T-cell (primary cell): Measurements from ENCODE around the gene FNDC1. TPM values are rescaled to one million over a fixed set of nuclear protein-coding genes. Genes with fewer than 3 reads are reported as not detected.
"Not testable (repeated sequence)": the region's sequence is repeated elsewhere in the genome, so short reads cannot be mapped to it uniquely, and the experiment has no call there.

ENCODE experiments used
- ATAC-seq, 4 experiments: fragments of 200-7000 bp in 3 of 4; fragments of 150-1000 bp in 1 of 4; cut with Tn5 transposase; replicated peaks in 1 of 4; 1 replicate in 3 of 4; 2 replicates in 1 of 4; pipeline ENCODE4 v1.10.0; 2021; ENCODE audit warnings: moderate library complexity in 3 of 4, mild to moderate bottlenecking in 2 of 4, moderate number of reproducible peaks in 1 of 4
- CTCF ChIA-PET, 2 donors: fragments of 300-600 bp; sonication (Branson Sonifier 250); formaldehyde crosslinking; loops; one replicate each; lab custom pipeline; 2022; ENCODE audit warnings: antibody characterized with exemption in 2 of 2; lab: Charles Lee
- POLR2A ChIA-PET, 2 donors: fragments of 300-600 bp; sonication (Branson Sonifier 250); formaldehyde crosslinking; loops; one replicate each; lab custom pipeline; 2022; ENCODE audit warnings: antibody characterized with exemption in 2 of 2; lab: Charles Lee
- DNase-seq, 35 experiments: peaks; one replicate each; pipeline versions ENCODE4 v3.0.0 to v3.0.0-alpha.2; 2013 to 2023
- H3K27ac ChIP-seq: one replicate; pipeline ENCODE4 v1.5.1; 2013; ENCODE audit warnings: low read length
- H3K27me3 ChIP-seq, 2 experiments: replicated peaks in 1 of 2; 1 replicate in 1 of 2; 2 replicates in 1 of 2; pipeline versions ENCODE4 v1.6.1 to v1.7.0; 2013; ENCODE audit warnings: low read length in 1 of 2, mixed read lengths in 1 of 2; ENCODE audit not compliant: control insufficient read depth in 2 of 2, insufficient read depth in 2 of 2; ENCODE audit errors: extremely low read depth in 1 of 2
- H3K36me3 ChIP-seq, 2 donors: 1 replicate in 1 of 2; 2 replicates in 1 of 2; pipeline versions ENCODE4 v1.6.1 to v1.7.0; 2013; ENCODE audit warnings: low read length in 1 of 2; ENCODE audit not compliant: control insufficient read depth in 2 of 2, insufficient read depth in 1 of 2; ENCODE audit errors: extremely low read depth in 1 of 2
- H3K4me1 ChIP-seq, 2 experiments: 1 replicate in 1 of 2; 2 replicates in 1 of 2; pipeline versions ENCODE4 v1.6.1 to v1.7.0; 2013; ENCODE audit warnings: low read length in 2 of 2, mixed read lengths in 1 of 2; ENCODE audit not compliant: insufficient read depth in 2 of 2, control insufficient read depth in 1 of 2; ENCODE audit errors: extremely low read depth in 1 of 2
- H3K4me3 ChIP-seq, 2 donors: 1 replicate in 1 of 2; 2 replicates in 1 of 2; pipeline versions ENCODE4 v1.5.1 to v1.7.0; 2013; ENCODE audit warnings: mild to moderate bottlenecking in 2 of 2, low read length in 1 of 2, moderate library complexity in 1 of 2; ENCODE audit not compliant: control insufficient read depth in 1 of 2; ENCODE audit errors: extremely low read depth in 1 of 2
- H3K9me3 ChIP-seq: 2 replicates; pipeline ENCODE4 v1.7.0; 2013
- H3K27ac Mint-ChIP-seq, 2 donors: one replicate each; pipeline ENCODE4 v1.8.0; 2020 to 2021; ENCODE audit warnings: mild to moderate bottlenecking in 2 of 2, mixed read lengths in 2 of 2
- H3K27me3 Mint-ChIP-seq, 2 donors: one replicate each; pipeline ENCODE4 v1.8.0; 2021 to 2022; ENCODE audit warnings: mixed read lengths in 2 of 2
- H3K36me3 Mint-ChIP-seq: one replicate; pipeline ENCODE4 v1.8.0; 2021; ENCODE audit warnings: mixed read lengths
- H3K4me1 Mint-ChIP-seq, 3 donors: one replicate each; pipeline ENCODE4 v1.8.0; 2020 to 2022; ENCODE audit warnings: mixed read lengths in 3 of 3, mild to moderate bottlenecking in 1 of 3
- H3K4me3 Mint-ChIP-seq, 3 donors: one replicate each; pipeline ENCODE4 v1.8.0; 2020 to 2022; ENCODE audit warnings: mild to moderate bottlenecking in 3 of 3, mixed read lengths in 3 of 3, moderate library complexity in 3 of 3
- H3K9me3 Mint-ChIP-seq, 3 donors: one replicate each; pipeline ENCODE4 v1.8.0; 2020 to 2022; ENCODE audit warnings: mixed read lengths in 3 of 3
- WGBS: methylation state at CpG from one replicate; pipeline ENCODE4 v1.1.5; 2013; ENCODE audit warnings: missing lambda C conversion rate; ENCODE audit not compliant: insufficient coverage; 5-methylcytosine and 5-hydroxymethylcytosine counted together
- total RNA-seq, 35 experiments: library from RNA in 6 of 35; stranded (reverse) in 6 of 35; fragments of 120-200 nt in 1 of 35; gene quantifications; one replicate each; pipeline versions ENCODE4 v1.2.1 to v1.2.4 and lab custom pipeline; 2013 to 2026

The FNDC1 gene
- total RNA-seq, 5 donors from 2014 or later (not counting 1 experiment from before 2014, with no cell fraction given) = 0.03 TPM; not detected in 4

DNA sequence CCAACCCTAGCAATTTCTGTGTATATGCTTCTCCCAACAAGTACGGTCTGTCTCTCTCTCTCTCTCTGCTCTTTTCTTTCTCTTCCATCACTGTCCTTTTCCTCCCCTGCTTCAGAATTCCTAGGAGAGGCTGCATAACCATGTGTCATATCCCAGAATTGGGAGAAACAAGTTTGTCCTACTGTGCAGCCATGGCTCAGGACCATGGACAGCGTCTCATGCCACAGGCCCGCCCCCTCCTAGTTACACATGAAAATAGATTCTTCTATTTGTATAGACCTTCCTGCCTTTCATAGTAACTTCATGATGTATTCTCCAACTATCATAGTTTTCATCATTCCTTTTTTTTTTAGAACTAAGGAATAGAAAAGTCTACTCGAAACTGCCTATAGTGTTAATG lies 98.0 kb downstream of the FNDC1 start:
- H3K36me3 Mint-ChIP-seq = no peaks in the 10 kb centered on the region
- Histone ChIP-seq H3K9me3 (no peaks in the 10 kb centered on the region), H3K4me3 (no peak overlapping the region), H3K4me1 (no peaks in the 10 kb centered on the region), H3K27me3 (peaks cover 0 to 14% of the 10 kb centered on the region in 2 experiments), H3K27ac (no peak overlapping the region), H3K36me3 (no peaks in the 10 kb centered on the region)
- H3K4me1 Mint-ChIP-seq = no peaks in the 10 kb centered on the region
- ATAC-seq = no peak
- H3K27ac Mint-ChIP-seq = no peak overlapping the region
- ChIA-PET POLR2A (no interaction called here), CTCF (interaction anchor here in 1 of 2 donors (0.6 kb wide), 1 partner anchor 740 kb away, joined by 3 read pairs; no protein-coding TSS in a partner anchor)
- H3K27me3 Mint-ChIP-seq = peaks cover 9 to 16% of the 10 kb centered on the region in 2 donors
- no peaks in the 10 kb centered on the region for H3K9me3 Mint-ChIP-seq
- no peak overlapping the region for H3K4me3 Mint-ChIP-seq
- WGBS = 57% methylated on average over 1 of the region's 4 CpGs
- DNase-seq = no peak

DNA sequence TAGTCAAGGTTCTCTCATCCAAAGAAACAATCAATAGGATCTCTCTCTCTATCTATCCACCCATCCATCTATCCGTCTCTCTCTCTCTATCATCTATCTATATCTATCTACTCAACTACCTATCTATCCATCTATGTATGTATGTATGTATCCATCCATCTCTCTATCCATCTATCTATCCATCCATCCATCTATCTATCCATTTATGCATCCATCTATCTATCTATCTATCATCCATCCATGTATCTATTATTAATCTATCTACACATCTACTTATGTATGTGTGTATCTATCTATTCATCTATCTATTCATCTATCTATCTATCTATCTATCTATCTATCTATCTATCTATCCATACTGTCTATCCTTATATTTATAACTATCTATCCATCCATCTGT lies 99.3 kb downstream of the FNDC1 start:
- H3K4me1 ChIP-seq = no peaks in the 10 kb centered on the region
- WGBS = no CpG with 5 or more reads among the region's 1 CpG
- H3K27me3 ChIP-seq = peaks cover 0 to 14% of the 10 kb centered on the region in 2 experiments
- Mint-ChIP-seq H3K4me1 (no peaks in the 10 kb centered on the region), H3K27ac (no peak overlapping the region), H3K36me3 (no peaks in the 10 kb centered on the region), H3K27me3 (peaks cover 3 to 12% of the 10 kb centered on the region in 2 donors), H3K9me3 (no peaks in the 10 kb centered on the region), H3K4me3 (no peak overlapping the region)
- no peak overlapping the region for H3K4me3 ChIP-seq
- H3K9me3 ChIP-seq = no peaks in the 10 kb centered on the region
- DNase-seq = no peak
- H3K27ac ChIP-seq = no peak overlapping the region
- H3K36me3 ChIP-seq = no peaks in the 10 kb centered on the region
- ATAC-seq = no peak
- ChIA-PET CTCF (interaction anchor here in 1 of 2 donors (0.7 kb wide), 1 partner anchor 15 kb away, joined by 3 read pairs; no protein-coding TSS in a partner anchor), POLR2A (no interaction called here)

GRCh38 chr6:159271257-159271656 lies 102.1 kb downstream of the FNDC1 start:
- 69% methylated on average over 5 of the region's 10 CpGs for WGBS
- no peak overlapping the region for H3K27ac ChIP-seq
- H3K4me1 Mint-ChIP-seq = no peaks in the 10 kb centered on the region
- H3K9me3 ChIP-seq = no peaks in the 10 kb centered on the region
- no peak overlapping the region for H3K4me3 Mint-ChIP-seq
- no peaks in the 10 kb centered on the region for H3K36me3 Mint-ChIP-seq
- ATAC-seq (no peak), DNase-seq (no peak)
- POLR2A ChIA-PET = no interaction called here
- no peaks in the 10 kb centered on the region for H3K4me1 ChIP-seq
- no peaks in the 10 kb centered on the region for H3K36me3 ChIP-seq
- H3K27me3 ChIP-seq = peaks cover 0 to 19% of the 10 kb centered on the region in 2 experiments
- H3K27me3 Mint-ChIP-seq = peaks cover 14 to 24% of the 10 kb centered on the region in 2 donors
- no peak overlapping the region for H3K4me3 ChIP-seq
- H3K9me3 Mint-ChIP-seq = no peaks in the 10 kb centered on the region
- no peak overlapping the region for H3K27ac Mint-ChIP-seq
- CTCF ChIA-PET = no interaction called here

DNA sequence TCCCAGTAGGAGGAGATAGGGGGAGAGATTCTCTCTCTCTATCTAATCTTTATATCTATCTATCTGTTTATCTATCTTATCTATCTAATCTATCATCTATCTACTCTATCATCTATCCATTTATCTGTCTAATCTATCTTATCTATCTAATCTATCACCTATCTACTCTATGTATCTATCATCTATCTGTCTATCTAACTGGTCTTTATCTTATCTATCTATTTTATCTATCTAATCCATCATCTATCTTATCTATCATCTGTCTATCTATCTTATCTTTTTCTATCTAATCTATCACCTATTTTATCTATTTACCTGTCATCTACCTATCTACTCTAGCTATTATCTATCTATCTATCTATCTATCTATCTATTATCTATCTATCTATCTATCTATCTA lies 109.4 kb downstream of the FNDC1 start:
- peaks cover 19 to 28% of the 10 kb centered on the region in 2 donors for H3K27me3 Mint-ChIP-seq
- H3K27me3 ChIP-seq = peaks cover 0 to 11% of the 10 kb centered on the region in 2 experiments
- no peaks in the 10 kb centered on the region for H3K9me3 ChIP-seq
- H3K4me1 Mint-ChIP-seq = no peaks in the 10 kb centered on the region
- H3K9me3 Mint-ChIP-seq = no peaks in the 10 kb centered on the region
- no peak overlapping the region for H3K27ac ChIP-seq
- H3K4me3 Mint-ChIP-seq = no peak overlapping the region
- H3K4me3 ChIP-seq = no peak overlapping the region
- no peaks in the 10 kb centered on the region for H3K36me3 Mint-ChIP-seq
- no peak for DNase-seq
- ATAC-seq = no peak
- H3K27ac Mint-ChIP-seq = no peak overlapping the region
- ChIA-PET CTCF (no interaction called here), POLR2A (no interaction called here)
- H3K4me1 ChIP-seq = no peaks in the 10 kb centered on the region
- no peaks in the 10 kb centered on the region for H3K36me3 ChIP-seq

DNA sequence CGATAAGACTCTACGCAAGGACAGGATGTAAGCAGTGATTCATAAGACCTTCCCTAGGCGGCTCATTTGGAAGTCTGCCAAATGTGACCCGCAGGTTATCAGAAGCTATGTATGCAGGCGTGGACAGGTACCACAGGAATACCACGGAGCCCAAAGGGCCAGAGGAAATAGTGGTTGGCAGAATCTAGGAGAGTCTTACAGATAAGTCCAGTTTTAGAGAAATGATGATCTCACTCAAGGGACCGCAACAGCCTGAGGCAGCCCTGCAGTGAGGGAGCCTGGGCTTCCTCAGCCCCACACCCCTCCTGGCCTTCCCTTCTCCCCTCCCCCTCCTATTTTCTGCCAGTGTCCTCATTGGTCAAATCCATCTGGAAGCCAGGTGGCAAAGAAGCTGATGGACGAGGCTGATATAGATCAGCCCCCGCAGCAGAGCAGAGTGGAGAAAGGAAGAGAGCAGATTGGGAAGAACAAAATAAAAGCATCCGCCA lies 110.6 kb downstream of the FNDC1 start:
- Mint-ChIP-seq H3K27me3 (peaks cover 15 to 28% of the 10 kb centered on the region in 2 donors), H3K4me3 (no peak overlapping the region), H3K27ac (no peak overlapping the region), H3K36me3 (no peaks in the 10 kb centered on the region), H3K4me1 (no peaks in the 10 kb centered on the region), H3K9me3 (no peaks in the 10 kb centered on the region)
- Histone ChIP-seq H3K4me1 (no peaks in the 10 kb centered on the region), H3K27ac (no peak overlapping the region), H3K9me3 (no peaks in the 10 kb centered on the region), H3K4me3 (no peak overlapping the region), H3K27me3 (peaks cover 0 to 10% of the 10 kb centered on the region in 2 experiments), H3K36me3 (no peaks in the 10 kb centered on the region)
- POLR2A ChIA-PET = no interaction called here
- CTCF ChIA-PET = no interaction called here
- no peak for DNase-seq
- 68% methylated on average over 7 of the region's 10 CpGs for WGBS
- ATAC-seq = no peak

- Mint-ChIP-seq H3K27ac (no peak overlapping the region), H3K4me1 (no peaks in the 10 kb centered on the region), H3K9me3 (peaks cover 7 to 15% (median 9%) of the 10 kb centered on the region in 3 donors), H3K27me3 (peaks cover 11 to 23% of the 10 kb centered on the region in 2 donors), H3K36me3 (no peaks in the 10 kb centered on the region), H3K4me3 (no peak overlapping the region)
- no peaks in the 10 kb centered on the region for H3K4me1 ChIP-seq
- DNase-seq = no peak
- ChIA-PET POLR2A (no interaction called here), CTCF (interaction anchor here in 1 of 2 donors (0.5 kb wide), 1 partner anchor 1732 kb away, joined by 5 read pairs; no protein-coding TSS in a partner anchor)
- H3K27ac ChIP-seq = no peak overlapping the region
- no peaks in the 10 kb centered on the region for H3K36me3 ChIP-seq
- H3K4me3 ChIP-seq = no peak overlapping the region
- H3K9me3 ChIP-seq = no peaks in the 10 kb centered on the region
- 75% methylated on average over 2 of the region's 5 CpGs for WGBS
- ATAC-seq = no peak
- H3K27me3 ChIP-seq = no peaks in the 10 kb centered on the region
These were observed 113.2 kb downstream of the FNDC1 start for GRCh38 chr6:159282421-159282820.

GRCh38 chr6:159284661-159285060 lies 115.5 kb downstream of the FNDC1 start:
- DNase-seq, H3K9me3 ChIP-seq, ATAC-seq, H3K27me3 ChIP-seq, CTCF ChIA-PET, H3K4me3 Mint-ChIP-seq, H3K36me3 Mint-ChIP-seq, H3K27ac ChIP-seq, POLR2A ChIA-PET, H3K4me3 ChIP-seq, H3K4me1 Mint-ChIP-seq, H3K36me3 ChIP-seq, H3K4me1 ChIP-seq, H3K27ac Mint-ChIP-seq: not testable (repeated sequence)
- Mint-ChIP-seq H3K27me3 (peaks cover 25 to 34% of the 10 kb centered on the region in 2 donors), H3K9me3 (peaks cover 10 to 20% (median 20%) of the 10 kb centered on the region in 3 donors)
